GM12891 (cell line): ENCODE measurements around the gene SRRM4.

Source experiments
- PAX5 ChIP-seq: IDR thresholded peaks from 2 replicates; pipeline ENCODE4 v1.6.1; 2011; ENCODE audit warnings: low read length, moderate library complexity, mild to moderate bottlenecking; ENCODE audit not compliant: insufficient read depth, severe bottlenecking
- POLR2A ChIP-seq: IDR thresholded peaks from 2 replicates; pipeline ENCODE4 v1.6.1; 2011; ENCODE audit warnings: low read depth, low read length, control low read depth
- POLR2AphosphoS5 ChIP-seq: IDR thresholded peaks from 2 replicates; pipeline ENCODE4 v1.6.1; 2011; ENCODE audit warnings: low read depth, low read length, control low read depth

GRCh38 chr12:119016715-119017114, 35.4 kb downstream of the SRRM4 start:
- TF ChIP-seq POLR2AphosphoS5 (no peak), POLR2A (no peak), PAX5 (no peak)
